ENCODE results near the gene GCK. TPM values are rescaled to one million over a fixed set of nuclear protein-coding genes. Genes with fewer than 3 reads are reported as not detected.
A peak's percentile ranks its signal among the peaks of the same experiment; 100 is the strongest.

The GCK gene
- total RNA-seq, 1 donor from 2014 or later: 0.20 TPM

- DNase-seq (ENCODE audit: low read depth in 2 of 2): no peak
Observed at GRCh38 chr7:44104860-44105771, 84.1 kb downstream of the GCK start.

- DNase-seq (ENCODE audit: low read depth in 2 of 2): peak in 1 of 2 donors; percentile 30
Observed at GRCh38 chr7:44103923-44104859, 85.0 kb downstream of the GCK start, which contains the start of gene AEBP1. TSS of gene AEBP1 (plus strand) at chr7:44104345. CDS start at chr7:44104666, 321 bp downstream.

GRCh38 chr7:44103566-44103922, 85.7 kb downstream of the GCK start:
- no peak for DNase-seq (ENCODE audit: low read depth in 2 of 2)

GRCh38 chr7:44102846-44103565, 86.2 kb downstream of the GCK start:
- DNase-seq (ENCODE audit: low read depth in 2 of 2): no peak

- peak in 1 of 2 donors; percentile 16 for DNase-seq (ENCODE audit: low read depth in 2 of 2)
Observed at GRCh38 chr7:44101966-44102845, 87.0 kb downstream of the GCK start.

GRCh38 chr7:44101303-44101965, 87.8 kb downstream of the GCK start:
- no peak for DNase-seq (ENCODE audit: low read depth in 2 of 2)

GRCh38 chr7:44100458-44101302, 88.6 kb downstream of the GCK start:
- no peak for DNase-seq (ENCODE audit: low read depth in 2 of 2)

GRCh38 chr7:44099669-44100068, 89.6 kb downstream of the GCK start:
- DNase-seq (ENCODE audit: low read depth in 2 of 2): peak in 1 of 2 donors; percentile 46

- DNase-seq (ENCODE audit: low read depth in 2 of 2): no peak
Observed at GRCh38 chr7:44098092-44099068, 90.9 kb downstream of the GCK start.

GRCh38 chr7:44097064-44097932, 91.9 kb downstream of the GCK start:
- DNase-seq (ENCODE audit: low read depth in 2 of 2): no peak

- DNase-seq (ENCODE audit: low read depth in 2 of 2): no peak
Observed at GRCh38 chr7:44096326-44096881, 92.8 kb downstream of the GCK start.

GRCh38 chr7:44095781-44096180, 93.5 kb downstream of the GCK start:
- no peak for DNase-seq (ENCODE audit: low read depth in 2 of 2)

GRCh38 chr7:44094883-44095592, 94.2 kb downstream of the GCK start:
- no peak for DNase-seq (ENCODE audit: low read depth in 2 of 2)

GRCh38 chr7:44094365-44094764, 94.9 kb downstream of the GCK start:
- DNase-seq (ENCODE audit: low read depth in 2 of 2): no peak

All from lung microvascular endothelial cell (primary cell).